WTC11 (cell line): ENCODE results near the gene HLA-E.

Experiments used
- AFF4 ChIP-seq: sonication (generic); formaldehyde crosslinking; IDR thresholded peaks from 2 replicates; pipeline ENCODE4 v1.8.1; 2023; ENCODE audit warnings: mild to moderate bottlenecking, missing genetic modification reagents, borderline replicate concordance
- ATF1 ChIP-seq: sonication (generic); formaldehyde crosslinking; IDR thresholded peaks from 2 replicates; pipeline ENCODE4 v1.8.1; 2023; ENCODE audit warnings: mild to moderate bottlenecking, moderate library complexity, missing genetic modification reagents
- ELF4 ChIP-seq: sonication (generic); formaldehyde crosslinking; IDR thresholded peaks from 2 replicates; pipeline ENCODE4 v1.8.1; 2022; ENCODE audit warnings: low read depth, mild to moderate bottlenecking, moderate library complexity, missing genetic modification reagents
- GTF2I ChIP-seq: fragments of 250-450 bp; sonication (Bioruptor Pico); conservative IDR thresholded peaks from 2 replicates; pipeline ENCODE4 v1.4.0; 2021; ENCODE audit warnings: mild to moderate bottlenecking
- KAT7 ChIP-seq: sonication (generic); formaldehyde crosslinking; IDR thresholded peaks from 2 replicates; pipeline ENCODE4 v1.8.1; 2023; ENCODE audit warnings: missing genetic modification reagents, mild to moderate bottlenecking, borderline replicate concordance
- SP1 ChIP-seq: sonication (generic); formaldehyde crosslinking; conservative IDR thresholded peaks from 2 replicates; pipeline ENCODE4 v1.8.1; 2022; ENCODE audit warnings: missing genetic modification reagents
- ZNF121 ChIP-seq: sonication (generic); formaldehyde crosslinking; IDR thresholded peaks from 2 replicates; pipeline ENCODE4 v1.8.0; 2023; ENCODE audit warnings: missing genetic modification reagents
- ZNF281 ChIP-seq: sonication (generic); formaldehyde crosslinking; IDR thresholded peaks from 2 replicates; pipeline ENCODE4 v1.8.0; 2023; ENCODE audit warnings: mild to moderate bottlenecking, missing genetic modification reagents
- TF ChIP-seq, protein P1 (sequence below): fragments of 200-600 bp; IDR thresholded peaks from 2 replicates; pipeline ENCODE4 v1.8.0; 2022; ENCODE audit warnings: antibody characterized with exemption
- TF ChIP-seq, protein P2 (sequence below): sonication (generic); formaldehyde crosslinking; IDR thresholded peaks from 2 replicates; pipeline ENCODE4 v1.8.1; 2023; ENCODE audit warnings: mild to moderate bottlenecking, moderate library complexity, missing genetic modification reagents

DNA sequence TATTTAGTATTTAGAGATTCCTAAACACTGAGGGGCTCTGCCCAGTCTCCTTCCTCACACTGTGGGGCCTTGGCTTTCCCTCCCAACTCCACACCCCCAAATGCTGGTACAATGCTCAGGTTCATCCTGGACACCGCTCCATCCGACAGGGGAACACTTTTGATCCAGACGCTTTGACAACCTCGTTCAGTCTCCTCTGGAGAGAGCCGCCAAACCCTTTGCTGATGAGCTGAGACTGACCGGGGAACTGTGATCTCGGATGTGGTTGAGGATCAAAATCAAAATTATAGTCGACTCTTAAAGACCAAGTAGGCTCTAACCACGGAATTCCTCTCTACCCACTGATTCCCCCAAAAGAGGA, 38.8 kb upstream of the HLA-E start:
- TF ChIP-seq ZNF121 (CRISPR knock-in tag) = no peak
- no peak for TF ChIP-seq ATF1
- no peak for TF ChIP-seq AFF4 (CRISPR knock-in tag)
- TF ChIP-seq ZNF281 (CRISPR knock-in tag) = no peak
- TF ChIP-seq, protein P1, sequence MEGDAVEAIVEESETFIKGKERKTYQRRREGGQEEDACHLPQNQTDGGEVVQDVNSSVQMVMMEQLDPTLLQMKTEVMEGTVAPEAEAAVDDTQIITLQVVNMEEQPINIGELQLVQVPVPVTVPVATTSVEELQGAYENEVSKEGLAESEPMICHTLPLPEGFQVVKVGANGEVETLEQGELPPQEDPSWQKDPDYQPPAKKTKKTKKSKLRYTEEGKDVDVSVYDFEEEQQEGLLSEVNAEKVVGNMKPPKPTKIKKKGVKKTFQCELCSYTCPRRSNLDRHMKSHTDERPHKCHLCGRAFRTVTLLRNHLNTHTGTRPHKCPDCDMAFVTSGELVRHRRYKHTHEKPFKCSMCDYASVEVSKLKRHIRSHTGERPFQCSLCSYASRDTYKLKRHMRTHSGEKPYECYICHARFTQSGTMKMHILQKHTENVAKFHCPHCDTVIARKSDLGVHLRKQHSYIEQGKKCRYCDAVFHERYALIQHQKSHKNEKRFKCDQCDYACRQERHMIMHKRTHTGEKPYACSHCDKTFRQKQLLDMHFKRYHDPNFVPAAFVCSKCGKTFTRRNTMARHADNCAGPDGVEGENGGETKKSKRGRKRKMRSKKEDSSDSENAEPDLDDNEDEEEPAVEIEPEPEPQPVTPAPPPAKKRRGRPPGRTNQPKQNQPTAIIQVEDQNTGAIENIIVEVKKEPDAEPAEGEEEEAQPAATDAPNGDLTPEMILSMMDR = no peak
- no peak for TF ChIP-seq SP1 (CRISPR knock-in tag)
- no peak for TF ChIP-seq KAT7
- TF ChIP-seq GTF2I = no peak
- TF ChIP-seq, protein P2, sequence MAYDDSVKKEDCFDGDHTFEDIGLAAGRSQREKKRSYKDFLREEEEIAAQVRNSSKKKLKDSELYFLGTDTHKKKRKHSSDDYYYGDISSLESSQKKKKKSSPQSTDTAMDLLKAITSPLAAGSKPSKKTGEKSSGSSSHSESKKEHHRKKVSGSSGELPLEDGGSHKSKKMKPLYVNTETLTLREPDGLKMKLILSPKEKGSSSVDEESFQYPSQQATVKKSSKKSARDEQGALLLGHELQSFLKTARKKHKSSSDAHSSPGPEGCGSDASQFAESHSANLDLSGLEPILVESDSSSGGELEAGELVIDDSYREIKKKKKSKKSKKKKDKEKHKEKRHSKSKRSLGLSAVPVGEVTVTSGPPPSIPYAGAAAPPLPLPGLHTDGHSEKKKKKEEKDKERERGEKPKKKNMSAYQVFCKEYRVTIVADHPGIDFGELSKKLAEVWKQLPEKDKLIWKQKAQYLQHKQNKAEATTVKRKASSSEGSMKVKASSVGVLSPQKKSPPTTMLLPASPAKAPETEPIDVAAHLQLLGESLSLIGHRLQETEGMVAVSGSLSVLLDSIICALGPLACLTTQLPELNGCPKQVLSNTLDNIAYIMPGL = no peak
- no peak for TF ChIP-seq ELF4 (CRISPR knock-in tag)
